Stimulated activated CD4-positive, alpha-beta T cell treated with anti-CD3 and anti-CD28 coated beads, Interleukin-4, amount 100 ng/mL, for 24 hours (primary cell): ENCODE data around the gene FBLN5.
A peak's percentile ranks its signal among the peaks of the same experiment; 100 is the strongest.
"Not testable (repeated sequence)": the region's sequence is repeated elsewhere in the genome, so short reads cannot be mapped to it uniquely, and the experiment has no call there.

ENCODE experiments used
- DNase-seq: peaks from one replicate; pipeline ENCODE4 v3.0.0-alpha.2; 2020

FBLN5 gene

DNA sequence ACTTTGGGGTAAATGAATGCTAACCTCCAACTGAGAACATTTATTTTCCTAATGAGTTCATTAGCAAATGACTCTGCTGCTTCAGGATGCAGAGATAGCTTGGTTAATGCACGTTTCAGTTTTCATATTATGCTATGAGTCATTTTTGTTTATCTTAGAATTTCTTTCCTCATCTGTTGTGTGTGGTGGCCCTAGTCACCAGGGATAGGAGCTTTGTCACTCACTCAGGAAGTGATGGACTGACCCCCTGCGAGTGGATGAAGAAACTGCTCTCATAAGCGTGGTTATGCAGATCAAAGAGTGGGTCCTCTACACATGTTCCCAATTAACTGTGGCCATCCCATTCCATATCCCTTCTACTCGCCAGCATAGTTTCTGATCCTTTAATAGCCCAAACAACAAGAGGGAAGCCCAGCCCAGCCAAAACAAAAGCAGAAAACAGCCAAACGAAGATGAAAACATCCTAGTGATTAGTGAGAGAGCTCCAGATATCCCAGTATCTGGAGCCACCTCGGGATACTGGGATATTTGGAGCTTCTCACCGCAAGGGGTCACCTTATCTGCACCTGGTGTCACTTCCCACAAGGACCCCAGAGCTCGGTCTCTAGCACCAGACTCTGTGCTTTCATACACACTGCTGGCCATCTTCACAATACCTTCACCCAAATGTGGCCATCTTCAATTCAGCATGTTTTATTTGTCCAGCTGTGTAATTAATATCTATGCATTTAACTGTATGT is 88.8 kb downstream of the FBLN5 start:
- DNase-seq = no peak

DNA sequence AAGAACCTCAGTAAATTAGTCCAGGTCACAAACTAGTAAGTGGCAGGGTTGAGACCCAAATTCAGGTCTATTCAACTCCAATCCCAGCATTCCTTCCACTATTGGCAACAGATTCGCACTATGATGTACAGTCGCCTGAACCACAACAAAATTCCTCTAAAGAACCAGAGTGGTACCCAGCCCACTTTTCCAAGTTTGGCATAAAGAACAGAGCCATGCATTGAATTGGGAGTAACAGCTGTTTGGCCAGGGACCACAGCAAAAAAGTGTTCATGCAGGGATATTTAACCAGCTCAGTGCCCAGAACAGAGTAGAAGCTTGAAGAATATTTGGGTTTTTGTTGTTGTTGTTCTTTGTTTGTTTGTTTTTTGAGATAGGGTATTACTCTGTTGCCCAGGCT is 89.9 kb downstream of the FBLN5 start:
- no peak for DNase-seq

DNA sequence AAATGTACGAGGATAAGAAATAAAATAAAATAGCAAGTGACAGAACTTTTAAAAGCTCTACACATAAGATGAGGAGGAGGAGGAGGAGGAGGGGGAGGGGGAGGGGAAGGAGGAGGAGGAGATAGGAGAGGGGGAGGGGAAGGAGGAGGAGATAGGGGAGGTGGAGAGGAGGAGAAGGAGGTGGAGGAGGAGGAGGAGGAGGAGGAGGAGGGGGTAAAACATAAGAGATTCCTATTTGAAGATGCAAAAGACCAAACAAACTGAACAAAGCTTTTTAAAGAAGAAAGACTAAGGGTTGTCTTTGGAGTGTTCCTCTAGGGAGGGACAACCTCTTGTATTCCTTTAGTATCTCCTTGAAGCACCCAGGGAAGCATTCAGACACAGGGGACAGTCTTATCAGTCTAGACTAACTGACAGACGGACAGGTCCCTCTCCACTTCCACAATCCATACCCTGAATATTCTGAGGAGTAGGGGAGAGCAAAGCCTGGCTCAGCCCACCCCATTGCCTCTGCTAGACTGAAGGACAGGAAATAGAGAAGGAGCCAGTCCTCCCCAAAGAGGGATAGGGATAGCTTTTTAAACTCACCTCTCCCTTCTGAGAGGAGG is 93.1 kb downstream of the FBLN5 start:
- no peak for DNase-seq

DNA sequence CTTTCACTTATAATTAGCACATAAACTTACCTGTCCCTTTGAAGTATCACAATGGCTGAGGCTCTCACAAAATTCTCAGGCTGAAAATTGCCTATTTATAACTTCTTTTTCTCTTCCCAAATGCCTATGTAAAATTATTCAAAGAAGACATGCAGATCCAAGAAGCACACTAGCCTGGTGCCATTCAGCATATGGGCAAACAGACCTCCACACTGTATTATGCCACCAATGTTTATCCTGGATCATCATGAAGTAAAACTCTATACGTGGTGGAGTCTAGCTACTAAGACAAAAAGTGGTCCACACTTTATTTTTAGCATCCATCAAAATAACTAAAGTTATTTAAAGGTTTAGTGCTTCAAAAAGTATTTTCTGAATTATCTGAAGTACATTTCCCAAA is 95.9 kb downstream of the FBLN5 start:
- DNase-seq = no peak

DNA sequence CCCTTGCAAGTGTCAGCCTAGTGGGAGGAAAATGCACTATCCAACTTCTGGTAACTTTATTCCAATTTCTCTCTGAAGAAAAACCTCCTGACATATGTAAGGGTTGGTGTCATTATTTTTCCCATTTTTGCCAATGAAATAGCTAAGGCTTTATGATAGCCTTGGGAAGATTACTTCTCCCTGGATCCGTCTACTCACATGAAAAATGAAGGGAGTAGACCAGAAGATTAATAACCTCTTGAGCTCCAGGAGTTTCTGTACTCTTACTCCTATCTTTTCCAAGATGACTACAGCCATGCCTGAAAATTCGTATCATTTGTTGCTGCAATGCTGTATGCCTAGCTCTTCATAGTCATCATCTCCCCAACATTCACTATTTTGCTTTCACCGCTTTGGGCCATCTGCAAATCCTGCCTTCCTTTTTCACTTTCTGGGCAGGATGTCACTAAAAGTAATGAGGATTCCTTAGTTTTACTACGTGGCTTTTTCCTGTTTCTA is 98.9 kb downstream of the FBLN5 start:
- DNase-seq = no peak

DNA sequence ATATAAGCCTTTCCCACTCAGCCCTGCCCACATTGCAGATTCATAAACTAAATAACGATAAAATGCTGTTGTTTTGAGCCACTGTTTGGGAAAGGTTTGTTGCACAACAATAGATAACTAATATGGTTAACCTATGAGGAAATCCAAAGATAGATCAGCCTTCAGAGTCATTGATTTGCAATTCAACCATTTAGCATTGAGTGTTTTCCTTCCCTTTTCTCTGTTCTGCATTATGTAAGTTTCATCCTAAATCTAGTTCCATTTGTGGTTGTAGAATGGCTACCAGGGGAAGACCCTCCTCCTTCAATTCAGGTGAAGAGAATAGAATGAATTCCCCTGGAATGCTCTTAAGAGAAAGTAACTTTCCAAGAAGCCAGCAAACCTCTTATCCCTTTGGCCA is 99.8 kb downstream of the FBLN5 start:
- DNase-seq = no peak

DNA sequence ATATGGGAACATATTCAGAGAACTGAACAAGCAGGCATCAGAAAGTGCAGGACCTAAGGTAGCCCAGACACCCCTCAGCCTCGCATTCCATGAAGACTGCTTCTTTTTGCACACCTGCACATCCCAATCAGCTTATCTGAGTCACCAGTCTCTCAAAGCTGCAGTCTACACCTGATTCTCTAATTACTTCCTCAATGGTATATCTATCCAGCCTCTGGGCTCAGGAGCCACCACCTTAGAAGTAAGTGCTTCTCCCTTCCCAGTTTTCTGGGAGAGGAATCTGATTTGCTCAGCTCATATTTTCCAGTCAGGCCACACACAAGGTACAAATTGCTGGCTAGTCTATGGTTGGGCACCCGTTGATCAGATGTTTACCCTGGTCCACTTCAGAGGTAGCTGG is 101.8 kb downstream of the FBLN5 start:
- DNase-seq = no peak

DNA sequence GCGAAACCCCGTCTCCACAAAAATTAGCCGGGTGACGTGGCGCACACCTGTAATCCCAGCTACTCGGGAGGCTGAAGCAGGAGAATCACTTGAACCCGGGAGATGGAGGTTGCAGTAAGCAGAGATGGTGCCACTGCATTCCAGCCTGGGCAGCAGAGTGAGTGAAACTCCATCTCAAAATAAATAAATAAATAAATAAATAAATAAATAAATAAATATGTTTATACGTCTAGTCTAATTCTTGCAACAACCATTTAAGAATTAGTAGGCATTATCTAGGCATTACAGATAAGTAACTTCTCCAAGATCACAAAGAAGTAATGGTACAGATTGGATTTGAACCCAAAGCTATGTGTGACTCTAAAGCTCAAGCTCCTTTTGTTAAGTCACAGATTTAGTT is 102.4 kb downstream of the FBLN5 start:
- not testable (repeated sequence) for DNase-seq

DNA sequence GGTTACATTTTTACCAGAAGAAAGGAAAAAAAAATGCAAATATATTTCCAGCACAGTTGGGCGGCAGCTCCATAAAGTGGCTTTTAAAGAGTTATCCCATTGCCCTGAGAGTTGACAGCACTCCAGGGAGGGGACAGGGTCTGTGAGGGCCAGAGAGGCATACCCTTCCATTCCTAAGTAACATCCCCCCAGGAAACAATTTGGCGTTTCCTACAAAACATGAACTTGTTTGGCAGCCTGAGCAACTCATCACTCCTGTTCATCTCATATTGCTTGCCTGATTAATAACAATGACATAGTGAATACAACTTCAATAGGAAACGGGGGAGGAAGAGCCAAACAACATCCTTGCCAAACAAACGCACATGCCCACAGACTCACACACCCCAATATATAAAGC is 103.5 kb downstream of the FBLN5 start:
- DNase-seq = no peak

DNA sequence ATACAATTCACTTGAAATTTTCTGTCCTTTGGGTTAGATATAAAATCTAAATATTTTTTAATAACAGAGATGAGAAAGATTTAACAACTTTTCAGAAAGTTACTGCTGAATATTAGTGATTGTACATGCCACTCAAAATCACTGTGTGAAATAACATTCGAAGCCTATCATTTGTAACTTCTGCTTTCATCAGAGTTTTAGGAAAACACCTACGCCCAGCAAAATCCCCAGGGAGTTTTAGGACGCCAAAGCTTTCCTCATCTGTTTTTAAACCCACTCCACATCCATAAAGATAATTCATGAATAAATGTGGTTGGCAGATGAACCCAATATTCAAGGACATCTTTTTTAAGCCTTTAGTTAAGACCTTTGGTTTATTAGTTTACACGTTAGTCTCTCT is 104.1 kb downstream of the FBLN5 start:
- no peak for DNase-seq

DNA sequence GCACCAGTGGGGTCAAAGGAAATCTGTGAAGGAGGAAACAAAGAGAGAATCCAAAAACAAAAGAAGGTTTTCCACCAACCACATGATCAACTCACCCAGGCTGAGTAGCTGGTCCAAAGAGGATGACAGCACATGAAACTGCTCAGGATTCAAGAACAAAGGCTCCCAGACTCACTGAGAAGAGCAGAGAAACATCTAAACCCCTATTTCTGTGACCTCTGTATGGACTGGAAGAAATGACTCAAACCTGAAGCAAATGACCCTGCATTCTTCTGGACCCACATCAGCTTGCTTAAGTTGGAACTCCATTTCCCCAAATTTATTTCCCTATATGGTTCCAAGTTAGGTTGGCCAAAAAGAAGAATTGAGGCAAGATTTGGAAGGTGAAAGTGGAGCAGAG is 106.4 kb downstream of the FBLN5 start:
- DNase-seq = no peak

DNA sequence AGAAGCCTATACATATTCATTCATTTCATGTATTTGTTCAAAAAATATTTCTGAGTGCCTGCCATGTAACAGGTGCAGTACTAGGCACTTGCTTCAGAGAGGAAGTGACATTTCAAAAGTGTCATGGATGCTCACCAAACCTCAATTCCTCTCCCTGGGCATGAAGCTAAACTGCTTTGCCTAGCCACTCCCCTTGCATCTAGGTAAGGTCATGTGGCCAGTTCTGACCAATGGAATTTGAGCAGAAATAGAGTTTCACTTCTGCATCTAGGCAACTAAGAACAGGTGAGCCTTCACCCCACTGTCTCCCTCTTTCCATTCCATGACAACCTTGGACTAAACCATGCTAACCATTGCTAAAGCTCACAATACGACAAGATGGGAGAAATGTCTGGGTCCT is 107.7 kb downstream of the FBLN5 start:
- DNase-seq = no peak

DNA sequence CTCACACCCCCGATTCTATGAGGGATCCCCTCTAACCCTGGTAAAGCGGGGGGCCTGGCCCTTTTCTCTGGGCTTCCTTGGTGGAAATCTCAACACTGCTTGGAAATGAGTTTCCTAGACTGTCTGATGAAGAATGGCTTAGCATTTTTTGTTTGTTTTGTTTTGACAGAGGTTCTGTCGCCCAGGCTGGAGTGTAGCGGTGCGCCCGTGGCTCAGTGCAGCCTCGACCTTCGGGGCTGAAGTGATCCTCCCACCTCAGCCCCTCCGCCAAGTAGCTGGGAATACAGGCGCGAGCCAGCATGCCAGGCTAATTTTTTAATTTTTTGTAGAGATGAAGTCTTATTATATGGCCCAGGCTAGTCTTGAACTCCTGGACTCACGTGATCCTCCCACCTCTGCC is 110.4 kb downstream of the FBLN5 start:
- no peak for DNase-seq

DNA sequence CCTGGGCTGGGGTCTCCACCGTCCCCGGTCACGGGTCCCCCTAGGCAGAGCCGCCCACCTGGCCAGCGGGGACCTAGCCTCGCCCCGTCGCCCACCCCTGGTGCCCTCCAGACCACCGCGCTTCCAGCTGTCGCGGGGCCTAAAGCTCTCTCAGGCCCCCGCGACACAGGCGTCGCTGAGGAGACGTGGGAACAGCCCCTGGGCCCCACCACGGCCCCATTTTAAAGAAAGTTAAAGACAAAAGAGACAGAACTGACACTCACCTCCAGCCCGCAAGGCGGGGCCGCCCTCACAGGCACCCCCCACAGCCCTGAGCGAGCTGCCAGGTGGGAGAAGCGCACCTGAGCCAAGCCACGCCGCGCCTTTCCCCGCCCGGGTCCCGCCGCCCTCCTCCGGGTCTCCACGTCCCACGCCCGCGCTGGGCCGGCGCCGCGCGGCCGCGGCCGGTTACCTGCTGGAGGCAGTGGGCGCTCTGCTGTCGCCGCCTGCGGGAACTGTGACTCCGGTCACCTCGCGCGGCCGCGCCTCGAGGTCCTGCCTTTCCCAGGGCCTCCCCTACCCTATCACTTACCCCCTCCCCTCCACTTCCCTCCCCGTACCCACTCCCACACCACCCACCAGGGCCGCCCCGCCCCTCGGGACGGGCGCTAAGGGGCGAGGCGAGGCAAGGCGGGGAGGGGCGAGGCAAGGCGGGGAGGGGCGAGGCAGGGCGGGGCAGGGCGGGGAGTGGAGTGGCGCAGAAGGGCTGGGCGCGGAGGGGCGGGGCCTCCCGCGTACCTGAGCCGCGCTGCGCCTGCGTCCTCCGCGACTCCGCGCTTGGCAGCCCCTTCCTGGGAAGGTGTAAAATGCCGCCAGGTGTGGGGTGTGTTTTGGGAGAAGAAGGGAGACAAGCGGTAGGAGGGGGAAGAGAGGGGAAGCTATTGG is 111.3 kb downstream of the FBLN5 start:
- DNase-seq = peak; percentile 90

DNA sequence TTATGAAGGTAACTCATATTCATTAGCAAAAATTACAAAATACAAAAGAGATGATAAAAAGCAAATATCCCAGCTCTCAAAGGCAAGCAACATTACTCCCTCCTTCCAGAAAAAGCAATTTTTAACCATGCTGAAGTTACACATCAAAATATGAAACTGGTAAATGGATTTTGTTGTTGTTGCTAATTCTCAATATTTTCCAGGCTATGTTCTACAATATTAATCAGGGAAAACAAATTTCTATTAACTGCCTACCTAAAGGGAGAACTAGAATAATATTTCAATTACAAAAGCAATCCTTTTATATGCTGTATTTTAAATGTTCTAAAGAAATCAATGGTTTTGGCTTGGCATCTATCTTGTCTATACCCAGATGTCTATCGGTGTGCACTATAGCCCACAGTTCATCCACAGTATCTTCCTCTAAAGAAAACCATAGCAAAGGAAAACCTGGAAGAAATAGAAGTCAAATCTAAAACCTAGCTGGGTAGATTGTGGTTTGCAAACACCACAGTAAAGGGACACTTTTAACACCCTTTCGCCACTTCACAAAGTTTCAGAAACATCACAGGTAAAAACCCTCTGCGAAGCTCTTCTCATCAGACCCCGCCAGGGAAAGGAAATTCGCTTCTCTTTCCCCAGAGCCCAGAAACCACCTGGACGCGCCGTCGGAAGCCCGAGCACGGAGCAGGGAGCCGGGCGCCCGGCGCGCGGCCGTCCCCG is 112.1 kb downstream of the FBLN5 start:
- no peak for DNase-seq

DNA sequence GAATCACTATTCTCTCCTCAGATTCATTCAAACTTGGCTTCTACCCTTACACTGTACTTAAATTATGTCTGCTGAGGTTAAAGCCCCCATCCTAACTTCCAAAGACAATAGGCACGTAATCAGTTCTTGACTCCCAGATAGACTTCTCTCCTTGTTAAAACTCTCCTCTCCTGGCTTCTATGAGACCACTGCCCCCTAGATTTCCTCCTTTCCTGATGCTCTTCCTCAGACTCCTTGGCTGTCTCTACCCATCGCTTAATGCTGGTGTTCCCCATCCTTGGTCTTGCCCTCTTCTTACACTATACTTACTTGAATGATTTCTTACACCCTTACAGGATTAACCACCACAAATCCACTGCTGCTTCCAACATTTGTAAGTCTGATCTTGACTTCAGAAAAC is 112.9 kb downstream of the FBLN5 start:
- DNase-seq = no peak

DNA sequence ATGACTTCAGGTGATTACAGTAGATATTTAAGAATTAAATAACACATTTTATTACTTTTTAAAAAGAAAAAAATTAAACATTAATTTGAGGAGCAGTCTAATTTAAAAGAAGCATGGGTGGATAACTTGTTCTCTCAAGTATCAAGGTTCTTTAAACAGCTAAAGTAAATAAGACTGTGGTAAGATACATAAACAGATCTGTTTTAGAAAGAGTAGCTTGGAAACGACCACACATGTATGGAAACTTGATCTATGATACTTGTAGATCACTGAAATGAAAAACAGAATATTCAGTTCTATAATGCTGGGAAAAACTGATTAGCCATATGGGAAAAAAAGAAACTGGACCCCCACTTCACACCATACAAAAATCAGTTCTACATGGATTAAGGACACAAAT is 116.2 kb downstream of the FBLN5 start:
- DNase-seq = no peak

DNA sequence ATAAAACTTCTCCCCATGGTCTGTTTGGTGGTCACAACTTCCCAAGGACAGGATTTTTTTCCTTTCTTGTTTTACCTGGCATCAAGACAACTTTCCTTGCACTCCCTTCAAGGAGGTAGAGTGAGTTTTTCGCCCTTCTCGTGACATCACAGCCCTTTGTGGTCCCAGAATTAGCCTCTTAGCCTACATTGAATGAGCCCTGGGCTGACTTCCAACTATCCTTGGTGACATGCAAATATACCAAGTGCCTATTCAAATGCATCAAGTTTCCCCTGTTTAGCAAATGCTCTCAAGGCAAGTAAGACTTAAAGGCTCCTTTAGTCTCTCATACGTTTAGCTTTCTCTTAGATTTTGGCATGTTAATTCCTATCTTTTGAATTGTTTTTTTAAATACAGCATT is 116.7 kb downstream of the FBLN5 start:
- peak; percentile 19 for DNase-seq

DNA sequence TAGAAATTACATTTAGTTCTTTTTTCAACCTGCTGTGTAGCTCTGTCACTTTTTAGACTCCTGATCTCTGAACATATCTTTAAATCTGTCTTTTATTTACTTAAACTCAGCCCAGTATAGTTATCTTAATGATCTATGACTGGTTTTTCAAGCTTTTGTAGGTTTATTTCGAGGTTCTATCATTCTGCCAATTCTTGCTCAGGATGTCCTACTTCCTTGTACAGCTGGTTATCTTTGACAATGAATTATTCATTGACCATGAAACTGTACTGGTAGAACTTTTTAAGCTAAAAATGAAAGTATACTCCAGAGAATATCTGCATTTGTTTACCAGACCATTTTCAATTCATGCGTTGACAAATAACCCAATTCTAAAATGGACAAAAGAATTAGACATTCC is 118.0 kb downstream of the FBLN5 start:
- no peak for DNase-seq

DNA sequence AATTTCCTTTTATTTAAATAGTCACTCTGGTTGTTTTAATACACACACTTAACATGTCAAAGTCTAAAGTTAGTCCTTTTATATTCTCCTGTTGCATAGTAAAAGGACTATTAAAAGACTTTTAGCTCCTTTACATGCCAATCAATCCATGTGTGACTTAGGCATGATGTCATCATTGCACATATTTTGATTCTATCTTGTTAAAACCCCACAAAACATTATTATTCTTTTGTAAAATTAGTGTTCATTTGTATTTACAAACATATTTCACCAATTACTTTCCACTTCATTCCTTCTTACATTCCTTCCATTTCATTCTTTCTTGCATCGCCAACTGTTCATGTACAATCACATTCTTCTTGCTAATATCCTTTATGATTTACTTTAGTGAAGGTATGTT is 119.7 kb downstream of the FBLN5 start:
- no peak for DNase-seq
